Stimulated activated CD8-positive, alpha-beta memory T cell treated with anti-CD3 and anti-CD28 coated beads, Interleukin-4, amount 100 ng/mL, for 4 hours (primary cell): ENCODE results near the gene ZNF646.

Experiments used
- DNase-seq, 2 donors: peaks; one replicate each; pipeline ENCODE4 v3.0.0-alpha.2; 2020; ENCODE audit warnings: low read depth in 2 of 2, low spot score in 1 of 2

The ZNF646 gene, protein sequence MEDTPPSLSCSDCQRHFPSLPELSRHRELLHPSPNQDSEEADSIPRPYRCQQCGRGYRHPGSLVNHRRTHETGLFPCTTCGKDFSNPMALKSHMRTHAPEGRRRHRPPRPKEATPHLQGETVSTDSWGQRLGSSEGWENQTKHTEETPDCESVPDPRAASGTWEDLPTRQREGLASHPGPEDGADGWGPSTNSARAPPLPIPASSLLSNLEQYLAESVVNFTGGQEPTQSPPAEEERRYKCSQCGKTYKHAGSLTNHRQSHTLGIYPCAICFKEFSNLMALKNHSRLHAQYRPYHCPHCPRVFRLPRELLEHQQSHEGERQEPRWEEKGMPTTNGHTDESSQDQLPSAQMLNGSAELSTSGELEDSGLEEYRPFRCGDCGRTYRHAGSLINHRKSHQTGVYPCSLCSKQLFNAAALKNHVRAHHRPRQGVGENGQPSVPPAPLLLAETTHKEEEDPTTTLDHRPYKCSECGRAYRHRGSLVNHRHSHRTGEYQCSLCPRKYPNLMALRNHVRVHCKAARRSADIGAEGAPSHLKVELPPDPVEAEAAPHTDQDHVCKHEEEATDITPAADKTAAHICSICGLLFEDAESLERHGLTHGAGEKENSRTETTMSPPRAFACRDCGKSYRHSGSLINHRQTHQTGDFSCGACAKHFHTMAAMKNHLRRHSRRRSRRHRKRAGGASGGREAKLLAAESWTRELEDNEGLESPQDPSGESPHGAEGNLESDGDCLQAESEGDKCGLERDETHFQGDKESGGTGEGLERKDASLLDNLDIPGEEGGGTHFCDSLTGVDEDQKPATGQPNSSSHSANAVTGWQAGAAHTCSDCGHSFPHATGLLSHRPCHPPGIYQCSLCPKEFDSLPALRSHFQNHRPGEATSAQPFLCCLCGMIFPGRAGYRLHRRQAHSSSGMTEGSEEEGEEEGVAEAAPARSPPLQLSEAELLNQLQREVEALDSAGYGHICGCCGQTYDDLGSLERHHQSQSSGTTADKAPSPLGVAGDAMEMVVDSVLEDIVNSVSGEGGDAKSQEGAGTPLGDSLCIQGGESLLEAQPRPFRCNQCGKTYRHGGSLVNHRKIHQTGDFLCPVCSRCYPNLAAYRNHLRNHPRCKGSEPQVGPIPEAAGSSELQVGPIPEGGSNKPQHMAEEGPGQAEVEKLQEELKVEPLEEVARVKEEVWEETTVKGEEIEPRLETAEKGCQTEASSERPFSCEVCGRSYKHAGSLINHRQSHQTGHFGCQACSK (N-terminal part only)

DNA sequence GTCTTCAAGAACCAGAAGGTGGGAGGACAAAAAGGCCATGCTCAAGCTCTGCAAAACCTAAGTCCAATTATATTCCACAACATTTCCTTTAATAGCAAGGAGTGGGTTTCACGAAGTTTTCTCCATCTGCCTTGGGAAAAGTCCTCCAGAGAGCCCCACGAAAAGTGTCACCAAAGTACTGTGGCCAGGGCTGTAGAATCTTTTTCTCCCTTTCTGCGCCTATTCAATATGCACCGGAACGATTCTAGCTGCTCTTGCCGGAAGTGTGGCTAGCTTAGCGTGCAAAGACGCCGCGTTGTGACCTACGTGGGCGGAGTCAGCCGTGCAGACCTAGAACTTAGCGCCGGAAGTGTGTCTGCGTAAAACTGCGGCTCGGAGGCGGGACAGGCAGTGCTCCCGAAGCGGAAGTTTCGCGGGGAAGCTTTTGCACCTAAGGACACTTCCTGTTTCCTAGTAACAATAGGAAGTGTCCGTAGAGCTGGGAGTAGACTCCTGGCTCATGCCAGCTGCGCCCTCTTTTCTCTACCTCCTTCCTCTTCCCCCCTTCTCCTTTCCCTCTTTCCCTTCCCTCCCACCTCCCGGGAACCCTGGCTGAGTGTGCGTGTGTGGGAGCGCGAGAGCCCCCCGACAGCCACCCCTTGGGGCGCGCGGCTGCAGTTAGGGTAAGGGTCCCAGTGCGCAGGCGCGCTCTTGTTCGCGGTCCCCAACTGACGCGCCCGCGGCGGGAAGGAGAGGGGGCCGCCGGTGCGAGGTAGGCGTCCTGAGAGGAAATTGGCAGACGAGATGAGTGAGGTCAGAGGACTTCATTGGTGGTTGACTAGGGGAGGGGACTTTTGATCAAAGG is at the start of gene ZNF646, which contains the start of gene ZNF668:
TSS of gene ZNF646 (plus strand) at position 453 of the 844 bp plus-strand sequence. CDS start 1,903 bp downstream, outside the sequence.
TSS of gene ZNF668 (minus strand) at position 271 of the 844 bp plus-strand sequence. CDS start 9,781 bp downstream, outside the sequence.
- peak; percentile 97 to 98 for DNase-seq

- DNase-seq: no peak
These were observed 48.9 kb upstream of the ZNF646 start for GRCh38 chr16:31025339-31025738.

DNA sequence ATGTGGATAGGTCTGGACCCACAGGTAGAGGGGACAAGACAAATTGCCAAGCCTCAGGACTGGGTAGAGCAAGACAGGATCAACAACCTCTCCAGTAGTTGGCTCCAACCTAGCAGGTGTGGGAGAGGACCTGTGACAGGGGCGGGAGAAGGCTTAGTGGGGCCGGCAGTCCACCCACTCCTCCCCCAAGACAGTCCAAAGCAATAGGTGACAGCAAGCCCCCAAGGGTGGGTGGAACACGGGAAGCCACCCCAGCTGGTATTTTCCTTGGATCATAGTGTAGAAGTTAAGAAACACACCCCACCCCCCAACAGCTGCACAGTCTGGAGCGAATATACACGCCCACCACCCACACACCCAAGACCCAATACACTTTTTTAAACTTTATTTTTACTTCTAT is 45.0 kb upstream of the ZNF646 start:
- DNase-seq: no peak

DNA sequence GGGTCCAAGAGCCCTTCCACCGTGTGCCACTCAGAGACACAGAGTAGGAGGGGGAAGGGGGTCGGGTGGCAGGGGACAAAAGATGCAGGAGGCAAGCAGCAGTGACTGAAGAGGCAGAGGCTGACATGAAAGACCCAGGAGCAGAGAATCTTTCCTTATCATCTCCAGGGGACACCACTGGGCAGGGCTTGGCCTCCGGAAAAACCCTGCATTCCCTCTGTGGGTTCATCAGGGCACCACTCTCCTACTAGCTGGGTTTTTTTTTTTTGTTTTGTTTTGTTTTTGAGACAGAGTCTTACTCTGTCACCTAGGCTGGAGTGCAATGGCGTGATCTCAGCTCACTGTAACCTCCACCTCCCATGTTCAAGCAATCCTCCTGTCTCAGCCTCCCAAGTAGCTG is 42.9 kb upstream of the ZNF646 start:
- DNase-seq: no peak

DNA sequence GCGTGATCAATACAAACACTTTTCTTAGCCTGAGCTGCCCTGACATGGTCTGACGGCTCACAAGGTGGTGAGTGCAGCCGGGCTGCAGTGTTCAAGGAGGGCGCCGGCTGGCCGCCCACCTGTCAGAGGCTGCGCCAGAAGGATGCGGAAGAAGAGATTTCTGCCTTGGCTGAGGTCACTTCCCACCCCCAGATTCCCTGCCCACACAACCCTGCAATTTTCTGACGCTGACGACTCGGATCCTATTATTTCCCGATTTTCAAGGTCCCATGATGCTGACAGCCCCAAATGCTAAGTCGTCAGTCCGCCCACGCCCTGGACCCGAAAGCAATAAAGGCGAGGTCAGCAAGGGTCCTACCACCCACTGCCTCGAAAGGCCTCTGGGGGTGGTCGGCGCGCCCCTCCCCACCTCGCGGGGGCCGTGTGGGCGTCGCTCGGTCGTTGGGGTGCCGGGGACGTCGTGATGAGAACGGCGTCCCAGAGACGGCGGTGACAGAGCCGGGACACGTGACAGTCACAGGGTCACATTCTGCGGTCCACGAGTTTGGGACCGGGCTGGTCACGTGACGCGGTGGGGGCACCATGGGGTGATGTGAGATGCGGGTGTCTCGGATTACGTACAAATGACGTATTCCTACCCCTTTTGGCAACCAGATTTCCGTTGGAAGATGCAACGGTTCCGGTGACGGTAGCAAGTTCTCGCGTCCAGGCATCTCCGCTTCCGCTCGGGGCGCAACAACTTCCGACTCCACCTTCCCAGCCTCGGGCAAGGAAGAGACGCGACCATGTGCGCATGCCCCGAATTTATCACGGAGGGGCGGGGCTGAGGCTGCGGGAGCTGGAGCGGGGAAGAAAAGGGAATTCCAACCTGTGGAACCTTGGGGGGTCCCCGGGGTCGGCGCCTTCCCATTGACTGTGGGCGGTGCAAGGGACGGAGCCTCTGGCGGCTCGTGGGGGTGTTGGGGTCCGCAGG is 41.2 kb upstream of the ZNF646 start, which contains the start of gene STX4:
TSS of gene STX4 (plus strand) at position 823 of the 973 bp plus-strand sequence. CDS start 248 bp downstream, outside the sequence.
- DNase-seq: peak; percentile 96 to 98

GRCh38 chr16:31033709-31034492 is 40.3 kb upstream of the ZNF646 start:
- peak; percentile 79 to 81 for DNase-seq

GRCh38 chr16:31036691-31037090 is 37.5 kb upstream of the ZNF646 start:
- no peak for DNase-seq

DNA sequence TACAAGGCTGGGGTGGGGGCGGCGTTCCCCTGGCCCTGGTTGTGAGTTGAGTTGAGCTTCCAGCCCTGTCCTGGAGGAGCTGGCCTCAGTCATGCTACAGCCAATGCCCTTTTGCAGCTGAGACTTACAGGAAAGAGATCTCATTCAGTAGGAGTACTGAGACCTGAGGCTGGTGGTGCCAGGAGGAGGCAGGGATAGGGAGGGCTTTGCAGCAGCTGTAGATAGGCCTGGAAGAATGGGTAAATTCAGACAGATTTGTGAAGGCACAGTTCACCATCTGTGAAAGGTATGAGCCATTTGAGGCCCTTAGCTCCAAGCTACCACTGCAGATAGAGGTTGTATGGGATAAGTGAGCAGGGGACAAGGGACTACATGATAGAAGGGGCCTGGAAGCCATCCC is 35.2 kb upstream of the ZNF646 start:
- DNase-seq: no peak

GRCh38 chr16:31042866-31043265 is 31.4 kb upstream of the ZNF646 start:
- no peak for DNase-seq

DNA sequence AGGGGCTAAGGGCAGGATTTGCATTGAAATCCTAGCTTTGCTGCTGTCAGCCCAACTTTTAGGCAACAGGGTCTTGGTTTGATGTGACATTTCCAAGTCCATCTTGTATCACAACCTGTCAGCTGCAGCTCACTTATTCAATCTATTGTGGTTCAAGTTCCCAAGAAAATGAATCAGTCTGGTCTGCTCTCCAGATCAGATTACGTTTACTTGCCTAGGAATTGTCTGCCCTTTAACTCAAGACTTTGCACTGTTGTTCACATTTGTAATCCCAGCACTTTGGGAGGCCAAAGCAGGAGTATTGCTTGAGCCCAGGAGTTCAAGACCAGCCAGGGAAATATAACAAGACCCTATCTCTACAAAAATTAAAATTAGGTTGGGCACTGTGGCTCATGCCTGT is 30.9 kb upstream of the ZNF646 start:
- DNase-seq: no peak

GRCh38 chr16:31043898-31044481 is 30.2 kb upstream of the ZNF646 start:
- no peak for DNase-seq

DNA sequence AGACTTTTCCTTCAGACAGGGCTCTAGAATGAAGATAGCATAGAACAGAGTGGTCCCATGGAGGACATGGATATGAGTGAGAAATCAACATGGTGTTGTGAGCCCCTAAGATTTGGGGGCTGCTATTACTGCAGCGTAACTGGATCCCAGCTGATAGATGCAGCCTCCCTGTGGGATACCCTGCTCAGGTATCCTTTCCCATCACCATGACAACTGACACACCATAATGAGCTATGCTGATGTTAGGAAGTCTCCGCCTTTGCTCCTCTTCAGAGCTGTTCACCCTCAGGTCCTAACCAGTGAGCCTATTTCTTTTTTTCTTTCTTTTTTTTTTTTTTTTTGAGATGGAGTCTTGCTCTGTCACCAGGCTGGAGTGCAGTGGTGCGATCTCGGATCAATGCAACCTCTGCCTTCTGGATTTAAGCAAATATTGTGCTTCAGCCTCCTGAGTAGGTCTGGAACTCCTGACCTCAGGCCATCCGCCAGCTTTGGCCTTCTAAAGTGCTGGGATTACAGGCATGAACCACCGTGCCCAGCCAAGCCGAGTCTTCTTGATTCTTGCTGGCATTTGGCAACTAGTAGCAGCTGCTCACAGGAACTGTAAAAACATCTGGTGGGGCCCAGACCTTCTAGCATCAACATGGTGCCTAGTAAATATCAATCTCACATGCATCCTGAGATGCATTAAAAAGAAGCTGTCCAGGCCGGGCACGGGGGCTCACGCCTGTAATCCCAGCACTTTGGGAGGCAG is 23.8 kb upstream of the ZNF646 start:
- DNase-seq: no peak

GRCh38 chr16:31052114-31052513 is 22.1 kb upstream of the ZNF646 start:
- DNase-seq: no peak

DNA sequence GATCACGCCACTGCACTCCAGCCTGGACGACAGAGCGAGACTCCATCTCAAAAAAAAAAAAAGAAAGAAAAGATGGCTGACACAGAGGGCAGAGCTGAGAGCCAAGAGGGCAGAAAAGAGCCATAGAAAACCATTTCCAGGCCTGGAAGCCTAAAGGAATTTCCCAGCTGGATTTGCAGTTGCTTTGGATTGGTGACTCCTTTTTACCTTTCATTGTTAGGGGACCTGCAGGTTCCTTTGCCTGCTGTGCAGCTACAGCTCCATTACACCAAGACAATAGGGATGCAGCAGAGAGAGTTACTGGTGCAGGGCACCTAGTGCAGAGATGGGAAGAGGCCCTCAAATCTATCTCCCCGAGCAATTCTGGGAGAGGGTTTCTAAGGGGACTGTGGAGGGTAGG is 18.6 kb upstream of the ZNF646 start:
- no peak for DNase-seq

DNA sequence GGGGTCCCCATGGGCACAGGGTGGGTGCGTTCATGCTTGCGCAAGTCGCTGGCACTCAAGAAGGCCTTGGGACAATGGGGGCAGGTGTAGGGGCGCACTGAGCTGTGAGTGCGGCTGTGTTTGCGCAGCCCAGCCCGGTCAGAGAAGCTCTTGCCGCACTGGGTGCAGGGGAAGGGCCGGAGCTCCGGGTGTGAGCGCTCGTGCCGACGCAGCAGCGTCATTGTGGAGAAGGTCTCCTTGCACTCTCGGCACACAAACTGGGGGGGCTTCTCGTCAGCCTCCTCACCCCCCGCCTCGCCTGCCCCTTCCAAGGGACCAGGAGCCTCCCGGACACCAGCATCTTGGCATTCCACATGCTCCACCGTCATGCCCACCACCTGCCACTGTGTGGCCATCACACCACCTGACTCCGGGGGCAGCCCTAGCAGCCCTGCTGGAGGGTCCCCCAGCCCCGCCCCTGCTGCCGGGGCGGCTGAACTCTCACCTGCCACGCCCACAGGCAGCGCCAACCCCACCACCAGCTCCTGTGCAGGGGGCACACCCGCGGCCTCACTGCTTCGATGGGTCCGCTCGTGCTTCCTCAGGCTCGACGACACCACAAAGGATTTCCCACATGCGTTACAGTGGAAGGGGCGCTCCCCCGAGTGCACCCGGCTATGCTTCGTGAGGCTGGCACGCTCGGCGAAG is 13.0 kb upstream of the ZNF646 start:
- DNase-seq: no peak

DNA sequence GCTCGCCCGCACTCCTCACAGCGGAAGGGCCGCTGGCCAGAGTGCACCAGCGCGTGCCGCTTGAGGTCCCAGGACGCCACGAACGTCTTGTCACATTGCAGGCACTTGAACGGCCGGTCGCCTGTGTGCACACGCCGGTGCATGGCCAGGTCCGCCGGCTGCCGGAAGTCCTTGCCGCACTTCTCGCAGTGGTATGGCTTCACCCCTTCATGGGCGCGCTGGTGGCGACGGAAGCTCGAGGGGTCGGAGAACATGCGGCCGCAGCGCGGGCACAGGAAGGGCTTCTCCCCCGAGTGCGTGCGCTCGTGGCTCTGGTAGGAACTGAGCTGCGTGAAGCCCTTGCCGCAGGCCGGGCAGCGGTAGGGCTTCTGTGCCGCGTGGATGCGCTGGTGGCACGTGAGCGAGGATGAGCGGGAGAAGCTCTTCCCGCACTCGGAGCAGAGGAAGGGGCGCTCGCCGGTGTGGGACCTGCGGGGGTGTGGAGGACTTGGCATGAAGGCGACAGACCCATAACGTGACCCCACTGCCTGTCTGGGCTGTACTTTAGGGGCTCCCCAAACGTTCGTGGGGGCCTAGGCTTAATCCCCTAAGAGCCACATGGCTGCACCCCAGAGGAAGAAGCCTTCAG is 12.3 kb upstream of the ZNF646 start:
- no peak for DNase-seq
